Measurements from ENCODE around the gene POT1. TPM values are rescaled to one million over a fixed set of nuclear protein-coding genes. Genes with fewer than 3 reads are reported as not detected.

The POT1 gene
- total RNA-seq, 2 donors from 2014 or later = 9.3 to 12.0 TPM

DNA sequence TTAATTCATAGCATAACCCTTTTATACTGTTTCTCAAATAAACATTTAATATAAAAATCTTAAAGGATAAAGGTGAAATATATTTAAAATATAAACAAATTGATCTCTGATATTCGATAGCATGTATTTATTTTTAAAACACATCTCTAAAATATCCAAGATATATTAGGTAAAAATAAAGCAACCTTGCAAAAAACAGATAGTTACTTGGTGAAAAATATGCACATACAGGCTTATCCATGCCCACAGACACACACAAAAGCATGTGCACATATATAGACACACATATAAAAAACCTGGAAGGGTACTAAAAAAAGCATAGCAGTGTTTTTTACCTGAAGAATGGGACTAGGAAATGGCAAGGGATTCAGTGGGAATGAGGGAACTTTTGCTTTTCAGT, 19.8 kb downstream of the POT1 start:
- Histone ChIP-seq H3K36me3 (no peaks in the 10 kb centered on the region), H3K4me3 (no peak overlapping the region), H3K4me1 (no peaks in the 10 kb centered on the region), H3K27me3 (no peaks in the 10 kb centered on the region), H3K9ac (ENCODE audit: low read depth in 2 of 2, low read length in 2 of 2) (no peak overlapping the region), H3K27ac (no peak overlapping the region), H3K9me3 (no peaks in the 10 kb centered on the region)
- intact Hi-C loops (cut with DNase I) = no loop called here
- TF ChIP-seq, protein P1, sequence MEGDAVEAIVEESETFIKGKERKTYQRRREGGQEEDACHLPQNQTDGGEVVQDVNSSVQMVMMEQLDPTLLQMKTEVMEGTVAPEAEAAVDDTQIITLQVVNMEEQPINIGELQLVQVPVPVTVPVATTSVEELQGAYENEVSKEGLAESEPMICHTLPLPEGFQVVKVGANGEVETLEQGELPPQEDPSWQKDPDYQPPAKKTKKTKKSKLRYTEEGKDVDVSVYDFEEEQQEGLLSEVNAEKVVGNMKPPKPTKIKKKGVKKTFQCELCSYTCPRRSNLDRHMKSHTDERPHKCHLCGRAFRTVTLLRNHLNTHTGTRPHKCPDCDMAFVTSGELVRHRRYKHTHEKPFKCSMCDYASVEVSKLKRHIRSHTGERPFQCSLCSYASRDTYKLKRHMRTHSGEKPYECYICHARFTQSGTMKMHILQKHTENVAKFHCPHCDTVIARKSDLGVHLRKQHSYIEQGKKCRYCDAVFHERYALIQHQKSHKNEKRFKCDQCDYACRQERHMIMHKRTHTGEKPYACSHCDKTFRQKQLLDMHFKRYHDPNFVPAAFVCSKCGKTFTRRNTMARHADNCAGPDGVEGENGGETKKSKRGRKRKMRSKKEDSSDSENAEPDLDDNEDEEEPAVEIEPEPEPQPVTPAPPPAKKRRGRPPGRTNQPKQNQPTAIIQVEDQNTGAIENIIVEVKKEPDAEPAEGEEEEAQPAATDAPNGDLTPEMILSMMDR (IDR thresholded peaks at IDR 0.05) = no peak
- no peak for DNase-seq

DNA sequence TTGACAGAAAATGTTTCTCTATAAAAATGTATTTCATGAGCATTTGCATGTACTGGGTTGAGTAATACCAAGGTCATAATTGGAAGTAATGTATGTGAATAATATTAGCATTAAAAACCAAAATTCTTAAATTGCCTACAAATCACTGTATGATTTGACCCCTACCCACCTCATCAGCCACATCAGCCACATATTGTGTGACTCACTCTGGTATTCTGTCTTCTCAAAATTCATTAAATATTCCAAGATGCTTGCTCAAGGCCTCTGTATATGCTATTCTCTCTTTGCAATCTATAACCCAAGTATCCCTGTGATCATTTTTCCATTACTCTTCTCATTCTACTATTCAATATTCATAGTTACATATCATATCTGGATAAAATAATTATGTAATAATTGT, 21.4 kb downstream of the POT1 start:
- Histone ChIP-seq H3K9me3 (no peaks in the 10 kb centered on the region), H3K27me3 (no peaks in the 10 kb centered on the region), H3K9ac (ENCODE audit: low read depth in 2 of 2, low read length in 2 of 2) (no peak overlapping the region), H3K4me1 (no peaks in the 10 kb centered on the region), H3K36me3 (no peaks in the 10 kb centered on the region), H3K4me3 (no peak overlapping the region), H3K27ac (no peak overlapping the region)
- intact Hi-C loops (cut with DNase I) = no loop called here
- no peak for DNase-seq
- TF ChIP-seq, protein P1 (IDR thresholded peaks at IDR 0.05) = no peak

DNA sequence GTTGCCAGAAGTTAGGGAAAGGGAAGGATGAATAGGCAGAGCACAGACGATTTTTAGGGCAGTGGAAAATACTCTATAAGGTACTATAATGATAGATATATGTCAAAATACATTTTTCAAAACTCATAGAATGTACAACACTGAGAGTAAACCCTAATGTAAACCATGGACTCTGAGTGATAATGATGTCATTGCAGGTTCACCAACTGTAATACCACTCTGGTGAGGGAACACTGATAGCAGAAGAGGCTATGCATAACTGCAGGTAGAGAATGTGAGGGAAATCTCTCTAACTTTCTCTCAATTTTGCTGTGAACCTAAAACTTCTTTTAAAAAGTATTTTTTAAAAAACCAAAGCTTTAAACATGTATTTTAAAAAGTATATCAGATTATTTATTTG, 22.1 kb downstream of the POT1 start:
- TF ChIP-seq, protein P1 (IDR thresholded peaks at IDR 0.05) = no peak
- H3K9me3 ChIP-seq = no peaks in the 10 kb centered on the region
- intact Hi-C loops (cut with DNase I) = no loop called here
- H3K4me1 ChIP-seq = no peaks in the 10 kb centered on the region
- H3K36me3 ChIP-seq = no peaks in the 10 kb centered on the region
- H3K27me3 ChIP-seq = no peaks in the 10 kb centered on the region
- H3K9ac ChIP-seq (ENCODE audit: low read depth in 2 of 2, low read length in 2 of 2) = no peak overlapping the region
- no peak for DNase-seq
- H3K27ac ChIP-seq = no peak overlapping the region
- no peak overlapping the region for H3K4me3 ChIP-seq

GRCh38 chr7:124898531-124898930, 31.1 kb downstream of the POT1 start:
- intact Hi-C loops (cut with DNase I) = no loop called here
- DNase-seq = no peak
- H3K4me1 ChIP-seq = no peaks in the 10 kb centered on the region
- H3K9ac ChIP-seq (ENCODE audit: low read depth in 2 of 2, low read length in 2 of 2) = no peak overlapping the region
- no peak overlapping the region for H3K27ac ChIP-seq
- H3K36me3 ChIP-seq = no peaks in the 10 kb centered on the region
- no peaks in the 10 kb centered on the region for H3K27me3 ChIP-seq
- no peak overlapping the region for H3K4me3 ChIP-seq
- TF ChIP-seq, protein P1 (IDR thresholded peaks at IDR 0.05) = no peak
- H3K9me3 ChIP-seq = no peaks in the 10 kb centered on the region

DNA sequence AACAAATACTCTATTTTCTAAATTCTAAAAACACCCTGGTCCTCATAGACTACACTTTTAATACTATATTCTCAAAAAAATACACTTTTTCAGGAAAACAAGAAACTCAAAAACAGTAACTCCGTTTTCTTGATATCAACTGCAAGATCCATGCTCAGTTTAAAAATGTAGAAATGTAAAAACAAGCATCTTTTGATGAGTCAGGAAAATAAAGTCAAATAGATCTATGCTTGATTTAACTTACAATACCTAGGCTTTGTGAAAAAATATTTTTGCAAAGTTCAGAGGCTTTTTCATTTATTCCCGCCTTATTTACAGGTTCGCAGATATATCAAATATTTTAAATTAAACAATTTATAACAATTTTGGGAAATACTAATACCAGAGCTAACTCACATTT, 33.6 kb downstream of the POT1 start:
- no peak overlapping the region for H3K9ac ChIP-seq (ENCODE audit: low read depth in 2 of 2, low read length in 2 of 2)

More for the DNA sequence above, 33.6 kb downstream of the POT1 start:
- intact Hi-C loops (cut with DNase I) = no loop called here
- H3K27ac ChIP-seq = no peak overlapping the region
- DNase-seq = no peak
- TF ChIP-seq, protein P1 (IDR thresholded peaks at IDR 0.05) = no peak
- no peaks in the 10 kb centered on the region for H3K4me1 ChIP-seq
- H3K4me3 ChIP-seq = no peak overlapping the region
- no peaks in the 10 kb centered on the region for H3K9me3 ChIP-seq
- no peaks in the 10 kb centered on the region for H3K36me3 ChIP-seq
- H3K27me3 ChIP-seq = no peaks in the 10 kb centered on the region

Measured in colonic mucosa (tissue), 4 donors.